NCI-H774 (cell line): ENCODE data around the gene NRXN3.
A peak's percentile ranks its signal among the peaks of the same experiment; 100 is the strongest.

Experiments used
- DNase-seq: peaks from one replicate; lab custom pipeline; 2025; lab: John Stamatoyannopoulos, UW

Gene NRXN3

GRCh38 chr14:79225815-79226214, 1055.6 kb downstream of the NRXN3 start:
- no peak for DNase-seq

GRCh38 chr14:79229383-79229909, 1059.3 kb downstream of the NRXN3 start:
- DNase-seq = no peak

- no peak for DNase-seq
Measured at GRCh38 chr14:79242666-79243065, 1072.5 kb downstream of the NRXN3 start.

GRCh38 chr14:79246173-79246572, 1076.0 kb downstream of the NRXN3 start:
- DNase-seq = no peak

GRCh38 chr14:79248126-79248525, 1078.0 kb downstream of the NRXN3 start:
- no peak for DNase-seq

- DNase-seq = no peak
Measured at GRCh38 chr14:79248771-79249170, 1078.6 kb downstream of the NRXN3 start.

- no peak for DNase-seq
Measured at GRCh38 chr14:79251278-79251677, 1081.1 kb downstream of the NRXN3 start.

- DNase-seq = no peak
Measured at GRCh38 chr14:79253576-79253975, 1083.4 kb downstream of the NRXN3 start.

GRCh38 chr14:79254069-79254775, 1084.0 kb downstream of the NRXN3 start:
- DNase-seq = no peak

- DNase-seq = no peak
Measured at GRCh38 chr14:79256380-79256779, 1086.2 kb downstream of the NRXN3 start.

GRCh38 chr14:79260406-79260805, 1090.2 kb downstream of the NRXN3 start:
- no peak for DNase-seq

- no peak for DNase-seq
Measured at GRCh38 chr14:79265366-79265946, 1095.3 kb downstream of the NRXN3 start.

GRCh38 chr14:79270361-79270760, 1100.2 kb downstream of the NRXN3 start:
- DNase-seq = no peak

GRCh38 chr14:79271122-79271521, 1100.9 kb downstream of the NRXN3 start:
- DNase-seq = no peak

- no peak for DNase-seq
Measured at GRCh38 chr14:79274641-79275291, 1104.6 kb downstream of the NRXN3 start.

GRCh38 chr14:79275292-79275655, 1105.1 kb downstream of the NRXN3 start:
- no peak for DNase-seq

- DNase-seq = no peak
Measured at GRCh38 chr14:79278286-79278797, 1108.2 kb downstream of the NRXN3 start.

- DNase-seq = peak; percentile 84
Measured at GRCh38 chr14:79278798-79279644, 1108.8 kb downstream of the NRXN3 start.

GRCh38 chr14:79279645-79280597, 1109.7 kb downstream of the NRXN3 start:
- no peak for DNase-seq

GRCh38 chr14:79281244-79282152, 1111.3 kb downstream of the NRXN3 start:
- no peak for DNase-seq
